NCI-H187 treated with DMSO at 0.1 percent for 48 hours (cell line): ENCODE results near the gene AP1S3.
"Not testable (repeated sequence)": the region's sequence is repeated elsewhere in the genome, so short reads cannot be mapped to it uniquely, and the experiment has no call there.

Experiments
- DNase-seq: peaks from one replicate; lab custom pipeline; 2025; lab: John Stamatoyannopoulos, UW

AP1S3 gene

GRCh38 chr2:223852281-223852795 is 15.0 kb upstream of the AP1S3 start:
- DNase-seq, result no peak

- no peak for DNase-seq
Measured at GRCh38 chr2:223847410-223847809, 10.0 kb upstream of the AP1S3 start.

GRCh38 chr2:223846515-223846914 is 9.1 kb upstream of the AP1S3 start:
- DNase-seq, result no peak

- DNase-seq, result no peak
Measured at GRCh38 chr2:223841436-223842190, 4.2 kb upstream of the AP1S3 start.

- no peak for DNase-seq
Measured at GRCh38 chr2:223835701-223836532, 1.5 kb downstream of the AP1S3 start.

DNA sequence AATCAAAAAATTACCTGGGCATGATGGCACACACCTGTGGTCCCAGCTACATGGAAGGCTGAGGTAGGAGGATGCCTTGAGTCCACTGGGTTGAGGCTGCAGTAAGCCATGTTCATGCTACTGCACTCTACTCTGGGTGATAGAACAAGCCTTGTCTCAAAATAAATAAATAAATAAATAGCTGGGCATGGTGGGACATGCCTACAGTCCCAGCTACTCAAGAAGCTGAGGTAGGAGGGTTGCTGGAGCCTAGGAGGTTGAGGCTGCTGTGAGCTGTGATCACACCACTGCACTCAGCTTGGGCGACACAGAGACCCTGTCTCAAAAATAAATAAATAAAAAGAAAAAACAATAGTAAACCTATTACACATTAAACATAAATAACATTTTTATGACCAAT is 3.0 kb downstream of the AP1S3 start:
- no peak for DNase-seq

DNA sequence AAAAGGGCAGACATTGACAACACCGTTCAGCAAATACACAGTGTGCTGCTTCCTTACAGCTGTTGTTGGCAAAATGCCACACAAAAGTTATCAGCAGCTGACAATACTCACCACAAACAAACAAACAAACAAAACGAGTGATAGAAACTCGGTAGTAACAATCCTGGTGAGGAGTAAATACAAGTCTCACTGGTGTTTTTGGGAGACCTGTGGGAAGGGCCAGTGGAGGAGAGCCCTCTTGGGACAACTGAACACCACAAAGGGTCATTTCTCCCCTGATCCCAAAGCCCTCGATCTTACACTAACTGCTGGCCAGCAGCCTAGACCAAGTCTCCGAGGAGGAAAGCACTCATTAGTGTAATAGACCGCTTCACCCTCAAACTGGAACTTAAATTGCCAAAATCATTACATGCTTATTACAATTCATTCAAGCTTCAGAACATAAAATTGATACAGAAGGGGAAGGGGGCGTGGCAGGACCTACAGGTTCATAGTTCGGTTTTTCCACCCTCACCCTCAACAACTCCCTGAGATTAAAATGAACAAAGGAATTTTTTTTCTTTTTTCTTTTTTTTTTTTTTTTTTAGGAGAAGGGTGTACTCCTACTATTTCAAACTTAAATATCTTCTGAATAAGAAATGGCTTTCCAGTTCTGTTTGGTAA is 5.0 kb downstream of the AP1S3 start:
- DNase-seq, result no peak

GRCh38 chr2:223829128-223829527 is 8.3 kb downstream of the AP1S3 start:
- DNase-seq, result no peak

GRCh38 chr2:223828314-223828713 is 9.1 kb downstream of the AP1S3 start:
- no peak for DNase-seq

DNA sequence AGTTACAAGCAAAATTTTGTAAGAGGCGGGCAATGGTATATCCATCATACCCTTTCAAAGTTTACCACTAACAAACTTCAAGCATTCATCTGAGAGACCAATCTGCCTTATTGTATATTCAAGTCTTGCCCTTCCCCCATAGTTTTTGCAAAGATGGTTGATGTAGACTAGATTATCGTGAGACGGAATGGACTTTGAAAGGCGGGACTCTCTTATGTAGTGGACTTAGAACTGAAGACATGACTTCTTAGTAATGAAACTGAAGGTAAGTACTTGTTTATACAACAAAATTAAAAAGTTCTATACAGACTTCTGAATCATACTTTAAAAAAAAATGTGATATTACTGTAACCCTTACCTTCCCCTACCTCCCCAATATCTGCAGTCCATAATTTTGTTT is 10.4 kb downstream of the AP1S3 start:
- no peak for DNase-seq

GRCh38 chr2:223824301-223824700 is 13.1 kb downstream of the AP1S3 start:
- no peak for DNase-seq

DNA sequence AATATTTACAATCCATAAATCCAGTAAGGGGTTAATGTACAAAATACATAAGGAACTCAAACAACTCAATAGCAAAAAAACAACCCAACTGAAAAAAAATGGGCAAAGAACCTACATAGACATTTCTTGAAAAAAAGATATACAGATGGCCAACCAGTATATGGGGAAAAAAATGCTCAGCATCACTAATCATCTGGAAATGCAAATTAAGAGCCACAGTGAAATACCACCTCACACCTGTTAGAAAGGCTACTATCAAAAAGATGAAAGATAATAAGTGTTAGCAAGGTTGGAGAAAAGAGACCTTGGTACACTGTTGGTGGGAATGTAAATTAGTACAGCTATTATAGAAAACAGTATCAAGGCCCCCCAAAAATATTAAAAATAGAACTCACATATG is 14.6 kb downstream of the AP1S3 start:
- no peak for DNase-seq

GRCh38 chr2:223820549-223820948 is 16.8 kb downstream of the AP1S3 start:
- no peak for DNase-seq

GRCh38 chr2:223819891-223820290 is 17.5 kb downstream of the AP1S3 start:
- no peak for DNase-seq

DNA sequence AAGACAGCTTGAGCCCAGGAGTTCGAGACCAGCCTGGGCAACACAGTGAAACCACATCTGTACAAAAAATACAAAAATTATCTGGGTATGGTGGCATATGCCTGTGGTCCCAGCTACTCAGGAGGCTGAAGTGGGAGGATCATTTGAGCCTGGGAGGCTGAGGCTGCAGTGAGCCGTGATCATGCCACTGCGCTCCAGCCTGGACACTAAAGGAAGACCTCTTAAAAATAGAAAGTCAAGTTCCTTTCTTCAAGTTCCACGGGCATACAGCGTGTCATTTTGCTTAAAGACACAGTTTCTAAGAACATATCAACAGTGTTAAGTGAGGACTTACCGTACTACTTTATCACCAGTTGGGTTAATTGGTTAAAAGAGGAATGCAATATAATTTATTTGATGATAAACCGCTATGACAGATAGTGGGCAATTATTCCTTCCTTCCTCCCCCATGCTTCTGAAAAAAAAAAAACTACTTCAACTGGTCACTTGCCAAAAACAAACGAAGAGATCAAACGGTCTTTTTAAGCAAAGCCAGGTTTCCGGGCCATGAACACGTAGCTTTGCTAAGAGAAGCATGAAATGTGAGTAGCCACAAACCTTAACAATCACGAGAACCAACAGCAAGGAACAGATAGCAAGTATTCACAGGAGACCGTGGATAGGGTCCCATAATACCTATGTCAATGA is 21.4 kb downstream of the AP1S3 start:
- no peak for DNase-seq

GRCh38 chr2:223815186-223815883 is 22.0 kb downstream of the AP1S3 start:
- no peak for DNase-seq

DNA sequence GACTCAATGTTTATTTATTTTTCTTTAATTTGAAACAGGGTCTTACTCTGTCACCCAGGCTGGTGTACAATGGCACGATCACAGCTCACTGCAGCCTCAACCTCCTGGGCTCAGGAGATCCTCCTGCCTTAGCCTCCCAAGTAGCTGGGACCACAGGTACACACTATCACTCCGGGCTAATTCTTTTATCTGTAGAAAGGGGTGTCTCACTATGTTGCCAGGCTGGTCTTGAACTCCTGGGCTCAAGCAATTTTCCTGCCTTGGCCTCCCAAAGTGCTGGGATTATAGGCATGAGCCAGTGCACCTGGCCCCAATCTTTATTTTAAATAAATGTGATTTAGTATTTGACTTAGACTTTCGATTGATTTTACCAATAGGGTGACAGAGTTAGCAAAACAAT is 22.6 kb downstream of the AP1S3 start:
- not testable (repeated sequence) for DNase-seq

- DNase-seq, result no peak
Measured at GRCh38 chr2:223813329-223813728, 24.1 kb downstream of the AP1S3 start.

DNA sequence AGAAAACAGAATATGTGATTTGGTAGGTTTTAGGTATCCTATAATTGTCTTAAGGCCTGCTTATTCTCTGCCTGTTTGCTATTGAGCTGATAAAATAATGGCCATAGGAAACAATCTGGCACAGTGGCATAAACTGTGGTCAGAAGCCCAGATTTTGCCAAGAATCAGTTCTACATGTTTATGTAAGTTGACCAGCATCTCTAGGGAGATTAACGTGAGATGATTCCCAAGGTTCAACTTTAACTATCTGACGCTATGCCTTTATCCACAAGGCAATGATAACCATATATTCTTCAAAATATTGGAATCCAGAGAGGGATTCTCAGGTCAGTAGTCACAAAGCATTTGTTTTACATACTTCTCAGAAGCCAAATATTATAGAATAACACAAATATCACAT is 25.6 kb downstream of the AP1S3 start:
- DNase-seq, result no peak

DNA sequence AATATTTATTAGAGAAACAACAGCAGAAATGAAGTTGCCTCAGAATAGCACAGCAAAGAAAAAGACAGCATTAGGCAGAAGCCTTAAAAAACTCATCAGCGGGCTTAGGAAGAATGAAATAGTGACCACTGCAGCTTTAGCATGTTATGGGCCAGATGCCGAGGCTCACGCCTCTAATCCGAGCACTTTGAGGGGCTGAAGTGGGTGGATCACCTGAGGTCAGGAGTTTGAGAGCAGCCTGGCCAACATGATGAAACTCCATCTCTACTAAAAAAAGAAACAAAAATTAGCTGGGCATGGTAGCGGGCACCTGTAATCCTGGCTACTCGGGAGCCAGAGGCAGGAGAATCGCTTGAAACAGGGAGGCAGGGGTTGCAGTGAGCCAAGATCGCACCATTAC is 32.4 kb downstream of the AP1S3 start:
- DNase-seq, result no peak

- DNase-seq, result no peak
Measured at GRCh38 chr2:223801736-223802135, 35.6 kb downstream of the AP1S3 start.
